SK-N-SH treated with all-trans-retinoic acid at 6 μM for 48 hours (cell line): ENCODE results near the gene PPARA.

Experiments
- ATAC-seq: fragments of 200-7000 bp; cut with Tn5 transposase; 3 replicates; pipeline ENCODE4 v1.9.1; 2020; ENCODE audit warnings: mild to moderate bottlenecking, moderate library complexity
- BACH2 ChIP-seq: fragments of 250-450 bp; sonication (Bioruptor Pico); IDR thresholded peaks from 2 replicates; pipeline ENCODE4 v1.9.0; 2021; ENCODE audit warnings: mild to moderate bottlenecking, borderline replicate concordance
- CSDC2 ChIP-seq: fragments of 250-450 bp; sonication (Bioruptor Pico); IDR thresholded peaks from 2 replicates; pipeline ENCODE4 v1.5.0; 2020; ENCODE audit warnings: mild to moderate bottlenecking, moderate library complexity
- ESRRG ChIP-seq: fragments of 250-450 bp; sonication (Bioruptor Pico); IDR thresholded peaks from 2 replicates; pipeline ENCODE4 v1.6.1; 2021; ENCODE audit warnings: mild to moderate bottlenecking
- GLIS3 ChIP-seq: fragments of 250-450 bp; sonication (Bioruptor Pico); IDR thresholded peaks from 2 replicates; pipeline ENCODE4 v1.5.0; 2020; ENCODE audit warnings: mild to moderate bottlenecking, moderate library complexity
- ISL1 ChIP-seq: fragments of 250-450 bp; sonication (Bioruptor Pico); IDR thresholded peaks from 2 replicates; pipeline ENCODE4 v2.1.2; 2022; ENCODE audit warnings: mild to moderate bottlenecking, moderate library complexity
- OSR1 ChIP-seq: fragments of 250-450 bp; sonication (Bioruptor Pico); IDR thresholded peaks from 2 replicates; pipeline ENCODE4 v1.8.0; 2022; ENCODE audit warnings: moderate library complexity, mild to moderate bottlenecking, inconsistent platforms
- PPARA ChIP-seq: fragments of 250-450 bp; sonication (Bioruptor Pico); IDR thresholded peaks from 2 replicates; pipeline ENCODE4 v1.5.0; 2020; ENCODE audit warnings: mild to moderate bottlenecking, borderline replicate concordance
- RARB ChIP-seq: fragments of 250-450 bp; sonication (Bioruptor Pico); IDR thresholded peaks from 2 replicates; pipeline ENCODE4 v1.8.0; 2021; ENCODE audit warnings: mild to moderate bottlenecking, moderate library complexity
- SNAI2 ChIP-seq: fragments of 250-450 bp; sonication (Bioruptor Pico); IDR thresholded peaks from 2 replicates; pipeline ENCODE4 v1.5.0; 2020; ENCODE audit warnings: mild to moderate bottlenecking, moderate library complexity
- TCF4 ChIP-seq: fragments of 250-450 bp; sonication (Bioruptor Pico); IDR thresholded peaks from 2 replicates; pipeline ENCODE4 v1.8.0; 2021; ENCODE audit warnings: mild to moderate bottlenecking, moderate library complexity, borderline replicate concordance
- TOX ChIP-seq: fragments of 250-450 bp; sonication (Bioruptor Pico); IDR thresholded peaks from 2 replicates; pipeline ENCODE4 v1.8.0; 2021; ENCODE audit warnings: mild to moderate bottlenecking, moderate library complexity, borderline replicate concordance
- ZC3H10 ChIP-seq: fragments of 250-450 bp; sonication (Bioruptor Pico); IDR thresholded peaks from 2 replicates; pipeline ENCODE4 v1.5.1; 2021; ENCODE audit warnings: mild to moderate bottlenecking, moderate library complexity
- ZFP3 ChIP-seq: fragments of 250-450 bp; sonication (Bioruptor Pico); IDR thresholded peaks from 2 replicates; pipeline ENCODE4 v1.5.0; 2020; ENCODE audit warnings: mild to moderate bottlenecking, moderate library complexity
- ZNF565 ChIP-seq: fragments of 450-650 bp; formaldehyde crosslinking; conservative IDR thresholded peaks from 2 replicates; pipeline ENCODE4 v1.5.0; 2020; ENCODE audit warnings: low read depth, mild to moderate bottlenecking, moderate library complexity
- ZNF70 ChIP-seq: fragments of 450-650 bp; formaldehyde crosslinking; IDR thresholded peaks from 2 replicates; pipeline ENCODE4 v1.5.0; 2020; ENCODE audit warnings: mild to moderate bottlenecking, moderate library complexity
- ZNF8 ChIP-seq: fragments of 450-650 bp; formaldehyde crosslinking; IDR thresholded peaks from 2 replicates; pipeline ENCODE4 v1.5.0; 2020; ENCODE audit warnings: mild to moderate bottlenecking, moderate library complexity
- TF ChIP-seq, protein P1 (sequence below): fragments of 250-450 bp; sonication (Bioruptor Pico); IDR thresholded peaks from 2 replicates; pipeline ENCODE4 v1.8.0; 2021; ENCODE audit warnings: low read depth, mild to moderate bottlenecking, moderate library complexity, borderline replicate concordance
- TF ChIP-seq, protein P2 (sequence below): fragments of 250-450 bp; sonication (Bioruptor Pico); IDR thresholded peaks from 2 replicates; pipeline ENCODE4 v1.5.1; 2021; ENCODE audit warnings: mild to moderate bottlenecking, moderate library complexity
- TF ChIP-seq, protein P3 (sequence below): fragments of 250-450 bp; sonication (Bioruptor Pico); IDR thresholded peaks from 2 replicates; pipeline ENCODE4 v1.5.0; 2020; ENCODE audit warnings: mild to moderate bottlenecking, moderate library complexity
- TF ChIP-seq, protein P4 (sequence below): fragments of 250-450 bp; sonication (Bioruptor Pico); IDR thresholded peaks from 2 replicates; pipeline ENCODE4 v1.5.1; 2020; ENCODE audit warnings: low read depth, mild to moderate bottlenecking, moderate library complexity
- TF ChIP-seq, protein P5 (sequence below): fragments of 250-450 bp; sonication (Bioruptor Pico); IDR thresholded peaks from 2 replicates; pipeline ENCODE4 v1.8.0; 2020; ENCODE audit warnings: mild to moderate bottlenecking, moderate library complexity, borderline replicate concordance

PPARA gene

DNA sequence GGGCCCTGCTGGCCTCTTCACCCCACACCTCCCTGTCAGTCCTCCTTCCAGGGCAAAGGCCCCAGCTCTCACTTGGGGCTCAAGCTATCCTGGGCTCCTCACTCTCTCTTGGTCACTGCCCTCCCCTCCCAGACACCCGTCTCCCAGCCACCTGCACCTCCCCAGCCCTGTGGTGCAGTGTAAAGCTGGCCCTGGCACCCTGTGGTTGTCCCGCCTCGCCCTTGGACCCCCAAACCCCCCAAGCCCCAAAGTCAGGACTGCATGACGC, 16.8 kb upstream of the PPARA start:
- no peak for TF ChIP-seq ZC3H10
- no peak for ATAC-seq

DNA sequence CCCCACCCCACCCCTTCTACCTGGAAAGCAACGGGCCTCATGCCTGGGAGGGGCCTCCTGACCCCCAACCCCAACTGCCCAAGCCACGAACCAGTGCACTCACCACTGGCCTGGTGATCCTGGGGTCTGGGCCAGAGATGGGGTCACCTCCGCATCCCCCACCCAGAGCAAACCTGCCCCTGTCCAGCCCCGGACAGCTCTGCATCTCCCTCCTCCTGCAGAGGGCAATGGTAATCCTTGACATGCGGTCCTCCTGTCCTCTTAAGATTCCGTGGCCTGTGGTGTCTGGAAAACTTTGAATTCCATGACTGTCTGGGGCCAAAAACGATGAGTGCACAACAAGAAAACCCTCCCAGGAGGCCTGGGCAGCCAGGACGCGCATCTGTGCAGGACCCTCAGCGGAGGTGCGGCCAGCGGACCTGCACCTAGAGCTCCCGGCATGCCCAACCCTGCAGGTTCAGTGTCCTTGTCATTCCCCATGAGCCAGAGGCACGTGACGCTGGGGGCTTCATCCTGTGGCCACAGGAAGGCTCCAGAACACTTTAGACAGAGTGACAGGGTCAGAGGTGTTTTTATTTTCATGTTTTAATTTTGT, 16.1 kb upstream of the PPARA start:
- no peak for ATAC-seq
- TF ChIP-seq RARB (CRISPR knock-in tag) (no peak), ZNF8 (CRISPR knock-in tag) (no peak), ESRRG (CRISPR knock-in tag) (no peak), ZNF70 (no peak), ISL1 (CRISPR knock-in tag) (no peak), PPARA (CRISPR knock-in tag) (no peak), ZFP3 (CRISPR knock-in tag) (no peak), ZC3H10 (no peak), BACH2 (CRISPR knock-in tag) (no peak), TOX (CRISPR knock-in tag) (no peak), CSDC2 (CRISPR knock-in tag) (no peak), ZNF565 (CRISPR knock-in tag) (no peak), SNAI2 (CRISPR knock-in tag) (no peak), GLIS3 (CRISPR knock-in tag) (no peak)
- TF ChIP-seq, protein P1, sequence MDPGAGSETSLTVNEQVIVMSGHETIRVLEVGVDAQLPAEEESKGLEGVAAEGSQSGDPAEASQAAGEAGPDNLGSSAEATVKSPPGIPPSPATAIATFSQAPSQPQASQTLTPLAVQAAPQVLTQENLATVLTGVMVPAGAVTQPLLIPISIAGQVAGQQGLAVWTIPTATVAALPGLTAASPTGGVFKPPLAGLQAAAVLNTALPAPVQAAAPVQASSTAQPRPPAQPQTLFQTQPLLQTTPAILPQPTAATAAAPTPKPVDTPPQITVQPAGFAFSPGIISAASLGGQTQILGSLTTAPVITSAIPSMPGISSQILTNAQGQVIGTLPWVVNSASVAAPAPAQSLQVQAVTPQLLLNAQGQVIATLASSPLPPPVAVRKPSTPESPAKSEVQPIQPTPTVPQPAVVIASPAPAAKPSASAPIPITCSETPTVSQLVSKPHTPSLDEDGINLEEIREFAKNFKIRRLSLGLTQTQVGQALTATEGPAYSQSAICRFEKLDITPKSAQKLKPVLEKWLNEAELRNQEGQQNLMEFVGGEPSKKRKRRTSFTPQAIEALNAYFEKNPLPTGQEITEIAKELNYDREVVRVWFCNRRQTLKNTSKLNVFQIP (CRISPR knock-in tag), result no peak
- TF ChIP-seq, protein P2, sequence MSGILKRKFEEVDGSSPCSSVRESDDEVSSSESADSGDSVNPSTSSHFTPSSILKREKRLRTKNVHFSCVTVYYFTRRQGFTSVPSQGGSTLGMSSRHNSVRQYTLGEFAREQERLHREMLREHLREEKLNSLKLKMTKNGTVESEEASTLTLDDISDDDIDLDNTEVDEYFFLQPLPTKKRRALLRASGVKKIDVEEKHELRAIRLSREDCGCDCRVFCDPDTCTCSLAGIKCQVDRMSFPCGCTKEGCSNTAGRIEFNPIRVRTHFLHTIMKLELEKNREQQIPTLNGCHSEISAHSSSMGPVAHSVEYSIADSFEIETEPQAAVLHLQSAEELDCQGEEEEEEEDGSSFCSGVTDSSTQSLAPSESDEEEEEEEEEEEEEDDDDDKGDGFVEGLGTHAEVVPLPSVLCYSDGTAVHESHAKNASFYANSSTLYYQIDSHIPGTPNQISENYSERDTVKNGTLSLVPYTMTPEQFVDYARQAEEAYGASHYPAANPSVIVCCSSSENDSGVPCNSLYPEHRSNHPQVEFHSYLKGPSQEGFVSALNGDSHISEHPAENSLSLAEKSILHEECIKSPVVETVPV (CRISPR knock-in tag), result no peak
- TF ChIP-seq, protein P3, sequence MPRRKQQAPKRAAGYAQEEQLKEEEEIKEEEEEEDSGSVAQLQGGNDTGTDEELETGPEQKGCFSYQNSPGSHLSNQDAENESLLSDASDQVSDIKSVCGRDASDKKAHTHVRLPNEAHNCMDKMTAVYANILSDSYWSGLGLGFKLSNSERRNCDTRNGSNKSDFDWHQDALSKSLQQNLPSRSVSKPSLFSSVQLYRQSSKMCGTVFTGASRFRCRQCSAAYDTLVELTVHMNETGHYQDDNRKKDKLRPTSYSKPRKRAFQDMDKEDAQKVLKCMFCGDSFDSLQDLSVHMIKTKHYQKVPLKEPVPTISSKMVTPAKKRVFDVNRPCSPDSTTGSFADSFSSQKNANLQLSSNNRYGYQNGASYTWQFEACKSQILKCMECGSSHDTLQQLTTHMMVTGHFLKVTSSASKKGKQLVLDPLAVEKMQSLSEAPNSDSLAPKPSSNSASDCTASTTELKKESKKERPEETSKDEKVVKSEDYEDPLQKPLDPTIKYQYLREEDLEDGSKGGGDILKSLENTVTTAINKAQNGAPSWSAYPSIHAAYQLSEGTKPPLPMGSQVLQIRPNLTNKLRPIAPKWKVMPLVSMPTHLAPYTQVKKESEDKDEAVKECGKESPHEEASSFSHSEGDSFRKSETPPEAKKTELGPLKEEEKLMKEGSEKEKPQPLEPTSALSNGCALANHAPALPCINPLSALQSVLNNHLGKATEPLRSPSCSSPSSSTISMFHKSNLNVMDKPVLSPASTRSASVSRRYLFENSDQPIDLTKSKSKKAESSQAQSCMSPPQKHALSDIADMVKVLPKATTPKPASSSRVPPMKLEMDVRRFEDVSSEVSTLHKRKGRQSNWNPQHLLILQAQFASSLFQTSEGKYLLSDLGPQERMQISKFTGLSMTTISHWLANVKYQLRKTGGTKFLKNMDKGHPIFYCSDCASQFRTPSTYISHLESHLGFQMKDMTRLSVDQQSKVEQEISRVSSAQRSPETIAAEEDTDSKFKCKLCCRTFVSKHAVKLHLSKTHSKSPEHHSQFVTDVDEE, result no peak
- TF ChIP-seq, protein P4, sequence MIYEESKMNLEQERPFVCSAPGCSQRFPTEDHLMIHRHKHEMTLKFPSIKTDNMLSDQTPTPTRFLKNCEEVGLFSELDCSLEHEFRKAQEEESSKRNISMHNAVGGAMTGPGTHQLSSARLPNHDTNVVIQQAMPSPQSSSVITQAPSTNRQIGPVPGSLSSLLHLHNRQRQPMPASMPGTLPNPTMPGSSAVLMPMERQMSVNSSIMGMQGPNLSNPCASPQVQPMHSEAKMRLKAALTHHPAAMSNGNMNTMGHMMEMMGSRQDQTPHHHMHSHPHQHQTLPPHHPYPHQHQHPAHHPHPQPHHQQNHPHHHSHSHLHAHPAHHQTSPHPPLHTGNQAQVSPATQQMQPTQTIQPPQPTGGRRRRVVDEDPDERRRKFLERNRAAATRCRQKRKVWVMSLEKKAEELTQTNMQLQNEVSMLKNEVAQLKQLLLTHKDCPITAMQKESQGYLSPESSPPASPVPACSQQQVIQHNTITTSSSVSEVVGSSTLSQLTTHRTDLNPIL (CRISPR knock-in tag), result no peak
- TF ChIP-seq, protein P5, sequence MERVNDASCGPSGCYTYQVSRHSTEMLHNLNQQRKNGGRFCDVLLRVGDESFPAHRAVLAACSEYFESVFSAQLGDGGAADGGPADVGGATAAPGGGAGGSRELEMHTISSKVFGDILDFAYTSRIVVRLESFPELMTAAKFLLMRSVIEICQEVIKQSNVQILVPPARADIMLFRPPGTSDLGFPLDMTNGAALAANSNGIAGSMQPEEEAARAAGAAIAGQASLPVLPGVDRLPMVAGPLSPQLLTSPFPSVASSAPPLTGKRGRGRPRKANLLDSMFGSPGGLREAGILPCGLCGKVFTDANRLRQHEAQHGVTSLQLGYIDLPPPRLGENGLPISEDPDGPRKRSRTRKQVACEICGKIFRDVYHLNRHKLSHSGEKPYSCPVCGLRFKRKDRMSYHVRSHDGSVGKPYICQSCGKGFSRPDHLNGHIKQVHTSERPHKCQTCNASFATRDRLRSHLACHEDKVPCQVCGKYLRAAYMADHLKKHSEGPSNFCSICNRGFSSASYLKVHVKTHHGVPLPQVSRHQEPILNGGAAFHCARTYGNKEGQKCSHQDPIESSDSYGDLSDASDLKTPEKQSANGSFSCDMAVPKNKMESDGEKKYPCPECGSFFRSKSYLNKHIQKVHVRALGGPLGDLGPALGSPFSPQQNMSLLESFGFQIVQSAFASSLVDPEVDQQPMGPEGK (CRISPR knock-in tag), result no peak

DNA sequence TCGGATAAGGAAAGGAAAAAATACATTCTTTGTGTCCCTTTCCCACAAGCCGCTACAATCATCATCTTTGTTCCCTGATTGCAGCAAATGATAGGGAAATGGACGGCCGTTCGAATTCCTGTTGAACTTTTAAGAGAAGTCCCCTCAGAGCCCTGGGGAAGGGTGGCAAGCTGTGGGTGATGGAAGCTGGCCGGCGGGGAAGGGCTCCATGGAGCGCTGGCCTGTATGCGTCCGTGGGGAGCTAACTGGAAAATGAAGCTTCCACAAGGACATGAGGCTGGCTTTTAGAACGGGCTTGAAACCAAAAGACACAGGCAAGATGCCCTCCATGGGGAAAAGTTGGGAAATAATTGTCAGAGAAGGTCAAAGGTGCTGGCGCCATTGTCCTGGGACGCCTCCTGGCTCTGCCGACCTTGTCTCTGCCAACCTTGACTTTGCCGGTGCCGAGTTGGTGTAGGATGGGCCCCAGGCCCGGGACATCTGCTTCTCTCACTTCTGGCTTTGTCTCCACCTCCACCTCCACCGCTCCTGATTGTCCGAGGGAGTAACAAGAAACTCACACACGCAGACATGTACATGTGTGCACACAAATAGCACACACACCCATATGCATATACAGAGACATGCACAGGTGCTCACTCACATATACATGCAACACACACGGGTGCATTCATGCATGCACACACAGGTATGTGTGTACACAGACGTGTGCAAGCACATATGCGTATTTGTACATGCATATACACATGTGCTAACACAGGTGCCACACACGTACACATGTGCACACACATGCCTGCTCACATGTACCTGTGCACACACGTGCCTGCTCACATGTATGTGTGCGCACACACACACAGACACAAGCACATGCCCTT, 14.5 kb upstream of the PPARA start:
- no peak for ATAC-seq
- TF ChIP-seq ZNF565 (CRISPR knock-in tag), result no peak
- no peak for TF ChIP-seq RARB (CRISPR knock-in tag)
- TF ChIP-seq ESRRG (CRISPR knock-in tag), result no peak
- no peak for TF ChIP-seq OSR1 (CRISPR knock-in tag)
- TF ChIP-seq, protein P3, result no peak
- TF ChIP-seq ZC3H10, result no peak
- no peak for TF ChIP-seq ISL1 (CRISPR knock-in tag)
- TF ChIP-seq TCF4, result no peak
- TF ChIP-seq, protein P5 (CRISPR knock-in tag), result no peak
- TF ChIP-seq, protein P4 (CRISPR knock-in tag), result no peak
- no peak for TF ChIP-seq GLIS3 (CRISPR knock-in tag)
- TF ChIP-seq SNAI2 (CRISPR knock-in tag), result no peak
